MM.1S (cell line): Measurements from ENCODE around the gene AQP12A.

ENCODE experiments used
- CTCF ChIP-seq: fragments of 300-600 bp; sonication (generic); IDR thresholded peaks from 2 replicates; pipeline ENCODE4 v1.5.1; 2016; ENCODE audit warnings: antibody characterized with exemption, low read length, mixed read lengths
- EZH2phosphoT487 ChIP-seq: fragments of 300-600 bp; sonication (generic); IDR thresholded peaks from 2 replicates; pipeline ENCODE4 v1.6.1; 2018; ENCODE audit warnings: antibody characterized with exemption, low read length

DNA sequence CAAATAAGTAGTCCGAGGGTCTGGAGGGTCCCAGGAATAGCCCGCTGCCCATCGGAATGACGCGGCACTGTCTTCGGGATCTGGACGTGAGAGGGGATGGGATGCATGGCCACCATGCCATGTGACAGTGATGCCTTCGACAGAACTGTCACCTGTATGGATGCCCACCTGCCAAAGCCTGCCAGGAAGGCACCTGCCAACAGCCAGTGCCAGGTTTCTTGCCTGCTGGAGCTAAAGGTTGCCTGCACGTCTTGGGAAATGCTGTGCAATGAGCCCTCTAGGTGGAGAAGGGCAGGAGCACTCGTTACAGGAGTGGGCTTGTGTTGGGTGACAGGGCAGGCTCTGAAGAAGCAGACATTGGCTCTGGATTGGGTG is 45.9 kb upstream of the AQP12A start:
- TF ChIP-seq CTCF, result no peak
- TF ChIP-seq EZH2phosphoT487, result no peak
